ENCODE results near the gene SDCBP2.

DNA sequence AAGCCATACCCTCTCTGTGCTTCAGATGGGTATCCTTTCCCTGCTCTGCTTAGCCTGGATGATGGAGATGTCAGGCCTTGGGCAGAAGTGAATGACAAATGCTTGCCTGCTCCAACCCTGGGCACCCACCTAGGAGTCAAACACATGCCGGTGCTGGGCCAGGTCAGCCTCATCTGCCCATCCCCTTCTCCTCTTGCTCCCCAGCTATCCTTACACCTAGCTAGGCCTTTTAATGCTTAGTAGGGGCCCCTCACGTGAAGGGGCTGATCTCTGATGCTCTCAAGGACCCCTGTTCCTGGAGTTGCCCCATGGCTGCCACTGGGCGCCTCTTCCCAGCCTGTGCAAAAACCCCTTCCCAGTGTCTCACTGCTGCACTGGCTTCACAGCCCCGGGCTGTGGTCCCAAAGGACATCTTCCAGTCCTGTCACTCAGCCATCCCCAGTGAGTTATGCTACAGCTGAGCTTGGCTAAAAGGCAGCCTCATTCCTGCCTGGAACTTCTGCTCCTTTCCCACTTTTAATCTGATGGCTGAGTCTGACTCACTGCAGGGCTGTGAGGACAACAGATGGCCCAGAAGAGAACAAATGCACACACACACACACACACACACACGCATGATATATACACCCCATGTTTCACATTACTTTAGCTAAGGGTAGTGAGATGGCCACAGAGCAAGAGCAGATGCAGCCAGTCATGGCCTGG is 12.8 kb upstream of the SDCBP2 start:
- no peak for TF ChIP-seq CTCF (IDR thresholded peaks at IDR 0.05)
- no peak for TF ChIP-seq POLR2A (IDR thresholded peaks at IDR 0.05)
